GM12878 (cell line): ENCODE data around the gene MPPED1. TPM values are rescaled to one million over a fixed set of nuclear protein-coding genes. Genes with fewer than 3 reads are reported as not detected.

ENCODE experiments used
- ATAC-seq: fragments of 200-7000 bp; cut with Tn5 transposase; 3 replicates; pipeline ENCODE4 v1.9.1; 2020; ENCODE audit warnings: mild to moderate bottlenecking, moderate library complexity
- BruUV-seq: library from RNA; stranded (reverse); fragments of 400-500 nt; replicated peaks from 2 replicates; lab custom pipeline; 2021; lab: Mats Ljungman, UMichigan
- CTCF ChIA-PET: fragments of 300-600 bp; sonication (Branson Sonifier 250); formaldehyde crosslinking; extraction: SDS; loops from one replicate; lab custom pipeline; 2021; ENCODE audit warnings: inconsistent platforms; lab: Yijun Ruan, JAX
- POLR2A ChIA-PET: fragments of 350-600 bp; formaldehyde crosslinking; extraction: SDS; loops from one replicate; lab custom pipeline; 2021; ENCODE audit warnings: inconsistent platforms; lab: Charles Lee
- RAD21 ChIA-PET: fragments of 300-600 bp; sonication (Branson Sonifier 250); formaldehyde crosslinking; loops from one replicate; lab custom pipeline; 2023; ENCODE audit warnings: antibody characterized with exemption; ENCODE audit not compliant: unreplicated experiment; lab: Charles Lee
- SMC1A ChIA-PET: fragments of 300-600 bp; sonication (Branson Sonifier 250); formaldehyde crosslinking; loops from one replicate; lab custom pipeline; 2023; ENCODE audit not compliant: unreplicated experiment, uncharacterized antibody; lab: Charles Lee
- DNase-seq: peaks from one replicate; pipeline ENCODE4 v3.0.0-alpha.2; 2011; ENCODE audit warnings: low read depth, low spot score
- FAIRE-seq: peaks from 3 replicates; lab custom pipeline; 2011; peaks lifted over from hg19 to GRCh38; lab: Jason Lieb, UNC
- H2AFZ ChIP-seq: 2 replicates; pipeline ENCODE4 v1.6.0; 2011; ENCODE audit warnings: low read depth, low read length, control low read depth; ENCODE audit not compliant: control insufficient read depth
- H3K27ac ChIP-seq: 2 replicates; pipeline ENCODE4 v1.5.1; 2011; ENCODE audit warnings: control low read depth; ENCODE audit not compliant: control insufficient read depth, insufficient read depth
- H3K27me3 ChIP-seq, 2 experiments: replicated peaks in 1 of 2; 2 replicates each; pipeline versions ENCODE4 v1.6.0 to v1.6.1; 2011; ENCODE audit warnings: low read length in 1 of 2; ENCODE audit not compliant: control insufficient read depth in 2 of 2, insufficient read depth in 2 of 2
- H3K36me3 ChIP-seq, 2 experiments: 2 replicates each; pipeline ENCODE4 v1.5.1; 2011; ENCODE audit warnings: low read length in 1 of 2; ENCODE audit not compliant: control insufficient read depth in 2 of 2, insufficient read depth in 2 of 2
- H3K4me1 ChIP-seq: 2 replicates; pipeline ENCODE4 v1.6.1; 2011; ENCODE audit warnings: mild to moderate bottlenecking, low read length, moderate library complexity, mixed read lengths; ENCODE audit not compliant: control insufficient read depth, insufficient read depth
- H3K4me2 ChIP-seq: 2 replicates; pipeline ENCODE4 v1.6.0; 2011; ENCODE audit warnings: control low read depth; ENCODE audit not compliant: control insufficient read depth, insufficient read depth
- H3K4me3 ChIP-seq: fragments of 200-600 bp; sonication (generic); 2 replicates; pipeline ENCODE4 v1.5.1; 2016
- H3K79me2 ChIP-seq: 2 replicates; pipeline ENCODE4 v1.6.0; 2011; ENCODE audit warnings: low read length; ENCODE audit not compliant: control insufficient read depth, insufficient read depth
- H3K9ac ChIP-seq: 2 replicates; pipeline ENCODE4 v1.8.0; 2011; ENCODE audit warnings: low read length, control low read depth, mixed read lengths; ENCODE audit not compliant: control insufficient read depth, insufficient read depth
- H3K9me3 ChIP-seq: replicated peaks from 3 replicates; pipeline ENCODE4 v1.5.1; 2011; ENCODE audit warnings: mild to moderate bottlenecking, low read length; ENCODE audit not compliant: control insufficient read depth, insufficient read depth
- H4K20me1 ChIP-seq: 2 replicates; pipeline ENCODE4 v1.6.0; 2011; ENCODE audit not compliant: control insufficient read depth, insufficient read depth
- CBFB ChIP-seq: IDR thresholded peaks from 2 replicates; pipeline ENCODE4 v1.6.1; 2016; ENCODE audit warnings: antibody characterized with exemption, low read depth
- HDAC2 ChIP-seq: fragments of 200-600 bp; sonication (generic); IDR thresholded peaks from 2 replicates; pipeline ENCODE4 v1.6.1; 2017
- KLF5 ChIP-seq: fragments of 450-650 bp; IDR thresholded peaks from 2 replicates; pipeline ENCODE4 v1.6.1; 2014; ENCODE audit warnings: mild to moderate bottlenecking; ENCODE audit not compliant: partially characterized antibody
- NFYA ChIP-seq: IDR thresholded peaks from 2 replicates; pipeline ENCODE4 v1.6.1; 2011; ENCODE audit warnings: low read depth, mild to moderate bottlenecking, low read length, improper control_type of control experiment, borderline replicate concordance
- RCOR1 ChIP-seq: conservative IDR thresholded peaks from 2 replicates; pipeline ENCODE4 v1.6.1; 2012; ENCODE audit warnings: low read depth, low read length, improper control_type of control experiment
- RELA ChIP-seq: fragments of 450-650 bp; IDR thresholded peaks from 2 replicates; pipeline ENCODE4 v1.8.0; 2014; ENCODE audit warnings: borderline replicate concordance; ENCODE audit not compliant: partially characterized antibody
- TARDBP ChIP-seq: IDR thresholded peaks from 2 replicates; pipeline ENCODE4 v1.6.1; 2016; ENCODE audit warnings: borderline replicate concordance
- ZBED1 ChIP-seq: IDR thresholded peaks from 2 replicates; pipeline ENCODE4 v1.6.1; 2016; ENCODE audit warnings: borderline replicate concordance
- ZNF274 ChIP-seq: IDR thresholded peaks from one replicate; pipeline ENCODE4 v1.8.0; 2011; ENCODE audit not compliant: insufficient read length, insufficient read depth
- ZNF622 ChIP-seq: fragments of 450-650 bp; IDR thresholded peaks from 2 replicates; pipeline ENCODE4 v1.6.1; 2017; ENCODE audit warnings: mild to moderate bottlenecking, inconsistent platforms
- WGBS: methylation state at CpG from one replicate; pipeline ENCODE4 v1.1.6; 2016; ENCODE audit warnings: low lambda C conversion rate; ENCODE audit not compliant: insufficient replicate concordance, insufficient coverage; ENCODE audit errors: missing lambda C conversion rate; 5-methylcytosine and 5-hydroxymethylcytosine counted together
- in situ Hi-C: fragments of 300-500 bp; cut with MboI; formaldehyde crosslinking; loops from 9 replicates; pipeline ENCODE4 v1.14.3; 2018; ENCODE audit warnings: mixed read lengths
- intact Hi-C: fragments of 100-400 bp; cut with micrococcal nuclease; formaldehyde crosslinking; loops from one replicate; pipeline ENCODE4 v1.14.2; 2022; ENCODE audit not compliant: unreplicated experiment
- polyA plus RNA-seq, 11 experiments: library from polyadenylated mRNA; depleted of rRNA in 4 of 11; unstranded in 6 of 11; stranded (reverse) in 5 of 11; fragments of >200 nt; fragmentation: Nextera tagmentation in 4 of 11; fragmentation: Illumina TruSeq in 1 of 11; extraction: Ambion mirVana in 4 of 11; extraction: Trizol in 1 of 11; gene quantifications; 1 replicate in 1 of 11; 2 replicates in 10 of 11; pipeline versions ENCODE4 v1.2.1 to v1.2.3, GENCODE V29; 2011 to 2016; ENCODE audit warnings: inconsistent platforms in 2 of 11, missing spikeins in 2 of 11, low read depth in 1 of 11
- total RNA-seq, 4 experiments: library from RNA; depleted of rRNA in 3 of 4; stranded (reverse); fragments of >200 nt in 3 of 4; fragmentation: Illumina TruSeq in 1 of 4; extraction: Trizol in 1 of 4; gene quantifications; 2 replicates each; pipeline versions ENCODE4 v1.2.1 to v1.2.3, GENCODE V29; 2013 to 2021
- TF ChIP-seq, protein P1 (sequence below): IDR thresholded peaks from 2 replicates; pipeline ENCODE4 v1.6.1; 2012; ENCODE audit warnings: improper control_type of control experiment, low read depth, low read length; ENCODE audit not compliant: insufficient replicate concordance

Gene MPPED1
- total and polyA plus RNA-seq, 10 of the 15 experiments (the other 5 are each of a cell fraction or from before 2014, with no cell fraction given): 0.11 TPM; not detected in 9

DNA sequence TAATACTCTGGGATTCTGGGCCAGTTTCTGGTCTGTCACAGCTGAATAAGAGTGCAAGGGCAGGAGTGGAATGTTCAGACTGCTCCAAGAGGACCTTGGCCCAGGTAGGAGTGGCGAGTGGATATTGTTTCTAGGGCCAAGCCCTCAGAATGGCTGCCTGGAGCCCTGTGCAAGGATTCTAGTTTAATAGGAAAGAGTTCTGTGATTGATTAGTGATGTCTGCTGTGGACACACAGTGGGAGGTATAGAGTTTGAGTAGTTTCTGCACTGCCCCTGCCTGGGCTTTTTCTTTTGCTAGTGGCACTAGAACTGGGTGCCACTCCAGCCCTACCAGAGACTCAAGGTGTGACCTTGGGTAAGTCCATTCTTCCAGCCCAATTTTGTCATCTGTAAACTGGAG, 9.7 kb upstream of the MPPED1 start:
- CTCF ChIA-PET: no interaction called here
- BruUV-seq: no TSS peak
- Histone ChIP-seq H3K27me3 (no peaks in the 10 kb centered on the region; a peak in 2 of 4 replicates), H3K9ac (no peak overlapping the region), H2AFZ (no peak overlapping the region), H3K4me3 (no peak overlapping the region), H3K79me2 (no peaks in the 10 kb centered on the region), H3K4me1 (no peaks in the 10 kb centered on the region), H3K27ac (no peak overlapping the region), H3K9me3 (no peaks in the 10 kb centered on the region), H3K36me3 (no peaks in the 10 kb centered on the region), H4K20me1 (no peaks in the 10 kb centered on the region), H3K4me2 (no peak overlapping the region)
- 0% methylated on average over 1 of the region's 1 CpG for WGBS
- POLR2A ChIA-PET: no interaction called here
- RAD21 ChIA-PET: no interaction called here
- DNase-seq (no peak), ATAC-seq (no peak), FAIRE-seq (no peak)
- TF ChIP-seq RCOR1 (no peak), ZNF622 (no peak), ZBED1 (no peak), RELA (no peak), ZNF274 (no peak), TARDBP (no peak), NFYA (no peak), CBFB (no peak), KLF5 (no peak), HDAC2 (no peak)
- TF ChIP-seq, protein P1, sequence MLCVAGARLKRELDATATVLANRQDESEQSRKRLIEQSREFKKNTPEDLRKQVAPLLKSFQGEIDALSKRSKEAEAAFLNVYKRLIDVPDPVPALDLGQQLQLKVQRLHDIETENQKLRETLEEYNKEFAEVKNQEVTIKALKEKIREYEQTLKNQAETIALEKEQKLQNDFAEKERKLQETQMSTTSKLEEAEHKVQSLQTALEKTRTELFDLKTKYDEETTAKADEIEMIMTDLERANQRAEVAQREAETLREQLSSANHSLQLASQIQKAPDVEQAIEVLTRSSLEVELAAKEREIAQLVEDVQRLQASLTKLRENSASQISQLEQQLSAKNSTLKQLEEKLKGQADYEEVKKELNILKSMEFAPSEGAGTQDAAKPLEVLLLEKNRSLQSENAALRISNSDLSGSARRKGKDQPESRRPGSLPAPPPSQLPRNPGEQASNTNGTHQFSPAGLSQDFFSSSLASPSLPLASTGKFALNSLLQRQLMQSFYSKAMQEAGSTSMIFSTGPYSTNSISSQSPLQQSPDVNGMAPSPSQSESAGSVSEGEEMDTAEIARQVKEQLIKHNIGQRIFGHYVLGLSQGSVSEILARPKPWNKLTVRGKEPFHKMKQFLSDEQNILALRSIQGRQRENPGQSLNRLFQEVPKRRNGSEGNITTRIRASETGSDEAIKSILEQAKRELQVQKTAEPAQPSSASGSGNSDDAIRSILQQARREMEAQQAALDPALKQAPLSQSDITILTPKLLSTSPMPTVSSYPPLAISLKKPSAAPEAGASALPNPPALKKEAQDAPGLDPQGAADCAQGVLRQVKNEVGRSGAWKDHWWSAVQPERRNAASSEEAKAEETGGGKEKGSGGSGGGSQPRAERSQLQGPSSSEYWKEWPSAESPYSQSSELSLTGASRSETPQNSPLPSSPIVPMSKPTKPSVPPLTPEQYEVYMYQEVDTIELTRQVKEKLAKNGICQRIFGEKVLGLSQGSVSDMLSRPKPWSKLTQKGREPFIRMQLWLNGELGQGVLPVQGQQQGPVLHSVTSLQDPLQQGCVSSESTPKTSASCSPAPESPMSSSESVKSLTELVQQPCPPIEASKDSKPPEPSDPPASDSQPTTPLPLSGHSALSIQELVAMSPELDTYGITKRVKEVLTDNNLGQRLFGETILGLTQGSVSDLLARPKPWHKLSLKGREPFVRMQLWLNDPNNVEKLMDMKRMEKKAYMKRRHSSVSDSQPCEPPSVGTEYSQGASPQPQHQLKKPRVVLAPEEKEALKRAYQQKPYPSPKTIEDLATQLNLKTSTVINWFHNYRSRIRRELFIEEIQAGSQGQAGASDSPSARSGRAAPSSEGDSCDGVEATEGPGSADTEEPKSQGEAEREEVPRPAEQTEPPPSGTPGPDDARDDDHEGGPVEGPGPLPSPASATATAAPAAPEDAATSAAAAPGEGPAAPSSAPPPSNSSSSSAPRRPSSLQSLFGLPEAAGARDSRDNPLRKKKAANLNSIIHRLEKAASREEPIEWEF: no peak
- in situ Hi-C loops: no loop called here
- intact Hi-C loops: no loop called here
- SMC1A ChIA-PET: no interaction called here
